HG03558 (cell line): Measurements from ENCODE around the gene ILK.

Experiments
- ATAC-seq: cut with Tn5 transposase; IDR thresholded peaks from one replicate; pipeline ENCODE4 v1.9.1; 2021; ENCODE audit warnings: moderate number of reproducible peaks; ENCODE audit not compliant: unreplicated experiment; ENCODE audit errors: extremely low read depth

Gene ILK

DNA sequence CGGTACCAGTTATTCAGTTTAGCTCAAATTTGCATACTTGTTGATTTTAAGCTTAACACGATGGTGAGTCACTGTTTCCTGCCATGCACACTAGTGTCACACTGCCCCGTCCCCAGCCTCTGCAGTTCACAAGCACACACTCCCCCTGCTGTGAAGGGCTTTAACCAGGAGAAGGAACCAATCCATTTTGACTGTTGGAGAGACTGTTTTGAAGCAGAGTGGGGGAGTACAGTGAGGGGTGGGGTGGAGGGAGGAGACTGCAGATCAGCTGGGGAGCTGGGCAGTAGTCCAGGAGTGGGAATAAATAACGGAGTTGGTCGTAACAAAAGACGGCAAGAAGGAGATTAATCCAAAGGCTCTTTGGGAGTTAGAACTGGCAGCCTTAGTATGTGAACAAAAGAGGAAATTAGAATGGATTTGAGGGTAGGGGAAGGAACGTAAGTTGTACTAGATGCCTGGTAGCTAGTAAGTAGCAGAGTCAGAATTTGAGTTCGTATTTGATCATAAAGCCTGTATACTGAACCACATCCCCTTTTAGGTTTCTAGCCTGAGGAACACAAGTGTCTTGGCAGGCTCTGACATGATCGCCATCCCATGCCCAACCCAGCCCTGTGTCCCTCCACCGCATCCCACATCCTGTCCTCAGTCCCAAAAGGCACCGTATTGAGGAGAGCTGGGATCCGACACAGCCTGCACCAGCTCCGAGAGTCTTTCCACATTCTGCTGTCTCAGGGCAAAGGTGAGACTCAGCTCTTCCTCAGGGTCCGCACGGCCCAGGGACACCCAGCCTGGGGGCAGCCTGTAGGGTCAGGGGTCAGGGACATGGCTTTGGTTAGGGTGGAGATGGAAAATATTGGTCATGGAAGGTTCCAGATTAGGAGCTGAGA lies 14.8 kb downstream of the ILK start:
- no peak for ATAC-seq

DNA sequence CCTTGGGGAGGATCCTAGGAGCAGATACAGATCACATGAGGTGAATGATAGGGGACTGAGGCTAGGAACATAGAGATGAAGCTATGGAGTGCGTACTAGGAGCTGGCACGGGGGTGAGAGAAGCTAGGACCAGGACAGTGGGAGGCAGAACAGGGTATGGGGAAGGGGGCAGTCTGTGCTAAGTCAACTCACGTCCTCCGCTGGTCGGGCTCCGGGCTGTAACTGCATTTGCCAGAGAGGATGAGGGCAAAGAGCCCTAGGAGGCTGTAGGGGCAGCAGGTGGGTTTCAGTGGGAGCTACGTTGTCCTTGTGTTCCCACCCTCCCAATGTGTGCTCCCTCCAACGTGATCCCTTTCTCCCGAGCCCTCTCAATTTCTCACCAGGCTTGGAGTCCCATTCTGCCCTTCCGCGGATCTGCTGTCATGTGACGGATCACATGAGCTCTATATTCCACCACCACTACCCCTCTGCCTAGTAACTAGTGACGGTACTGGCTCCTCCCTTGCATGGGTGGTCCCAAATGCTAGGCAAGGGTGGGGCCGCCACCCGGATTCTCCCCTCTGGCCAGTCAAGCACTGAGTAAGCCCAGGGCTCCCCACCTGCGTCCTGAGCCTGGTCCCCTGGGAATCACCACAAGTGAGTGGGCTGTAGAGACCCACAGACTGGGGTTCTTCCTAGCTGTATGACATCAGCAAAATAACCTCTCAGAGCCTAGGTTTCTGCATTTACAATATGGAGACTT lies 15.6 kb downstream of the ILK start, which contains the start of gene TPP1:
TPP1 (minus strand) TSS at position 419 of the 742 bp plus-strand sequence; CDS start at position 397, 22 bp downstream.
- peak; percentile 97 for ATAC-seq

DNA sequence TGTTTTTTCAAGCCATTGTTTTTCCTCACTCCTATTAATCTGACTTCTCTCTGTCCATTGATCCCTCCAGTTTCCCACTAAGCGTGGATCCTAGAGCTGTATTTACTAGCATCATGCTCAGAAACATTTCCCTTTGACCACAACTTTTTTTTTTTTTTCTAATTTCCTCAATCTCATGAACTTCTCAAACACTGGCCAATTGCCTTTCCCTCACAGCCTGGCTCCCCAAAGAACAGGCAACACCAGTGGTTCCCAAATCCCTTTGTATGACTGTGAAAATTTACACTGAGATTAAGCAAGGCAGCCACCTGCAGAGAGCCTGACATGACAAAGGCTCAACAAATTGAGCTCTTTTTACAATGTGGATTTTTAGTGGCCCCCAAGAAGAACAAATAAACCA lies 17.1 kb downstream of the ILK start:
- ATAC-seq = no peak

DNA sequence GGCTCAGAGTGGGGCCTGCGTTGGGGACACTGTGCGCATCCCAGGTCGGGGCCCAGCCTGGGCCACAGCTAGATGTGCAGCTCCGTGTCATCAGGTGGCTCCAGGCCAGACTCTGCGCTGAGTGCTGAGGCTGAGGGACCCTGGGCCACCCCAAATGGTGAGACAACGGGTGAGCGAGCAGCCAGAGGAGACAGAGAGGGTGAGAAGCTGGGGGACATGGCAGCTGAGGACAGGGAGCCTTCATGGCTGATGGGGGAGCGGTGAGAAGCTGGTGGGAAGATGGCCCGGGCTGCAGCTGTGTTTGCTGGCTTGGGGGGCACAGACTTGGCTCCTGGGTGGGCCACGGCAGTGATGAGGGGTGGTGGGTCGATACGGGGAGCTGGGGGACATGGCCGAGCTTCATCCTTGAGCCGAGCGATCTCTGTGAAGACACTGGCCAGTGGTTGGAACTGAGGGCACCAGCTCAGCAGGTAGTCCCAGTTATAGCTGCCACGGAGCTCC lies 18.2 kb downstream of the ILK start:
- no peak for ATAC-seq

DNA sequence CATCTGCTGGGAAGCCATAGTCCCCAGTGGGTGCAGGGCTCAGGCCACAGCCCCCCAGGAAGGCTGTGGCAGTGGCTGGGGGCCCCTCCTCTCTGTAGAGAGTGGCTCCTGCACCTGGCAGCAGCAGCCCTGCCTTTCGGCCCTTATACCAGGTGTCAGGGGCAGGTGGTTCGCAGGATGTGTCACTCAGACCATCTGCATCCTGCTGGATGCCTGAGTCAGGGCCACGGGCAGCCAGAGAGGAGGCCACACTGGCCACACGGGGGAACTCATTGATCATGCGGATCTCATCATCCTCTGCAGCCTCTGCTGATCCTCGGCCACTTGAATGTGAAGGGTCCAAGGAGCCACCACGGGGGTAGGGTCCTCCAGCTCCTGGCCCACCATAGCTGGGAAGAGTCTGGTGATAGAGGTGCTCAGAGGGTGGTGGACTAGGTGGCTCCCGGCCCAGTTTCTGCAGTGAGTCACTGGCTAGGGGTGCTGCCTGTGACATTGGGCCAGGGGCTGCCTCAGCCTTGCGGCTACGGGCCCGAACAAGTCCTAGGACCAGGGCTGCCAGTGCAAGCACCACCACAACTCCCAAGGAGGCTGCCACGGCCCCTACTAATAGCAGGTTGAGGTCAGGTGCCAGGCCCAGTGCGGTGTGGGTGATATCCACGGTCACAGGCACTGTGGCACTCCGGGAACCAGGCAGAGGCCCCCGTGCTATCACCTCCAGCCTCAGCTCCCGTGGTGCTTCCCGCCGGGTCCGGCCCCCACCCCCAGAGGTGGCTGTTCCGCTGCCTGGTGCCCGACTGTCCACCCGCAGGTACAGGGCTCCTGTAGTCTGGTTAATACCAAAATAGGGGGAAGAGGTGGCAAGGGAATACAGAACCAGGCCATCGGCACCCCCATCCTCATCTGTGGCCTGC lies 18.9 kb downstream of the ILK start:
- no peak for ATAC-seq

DNA sequence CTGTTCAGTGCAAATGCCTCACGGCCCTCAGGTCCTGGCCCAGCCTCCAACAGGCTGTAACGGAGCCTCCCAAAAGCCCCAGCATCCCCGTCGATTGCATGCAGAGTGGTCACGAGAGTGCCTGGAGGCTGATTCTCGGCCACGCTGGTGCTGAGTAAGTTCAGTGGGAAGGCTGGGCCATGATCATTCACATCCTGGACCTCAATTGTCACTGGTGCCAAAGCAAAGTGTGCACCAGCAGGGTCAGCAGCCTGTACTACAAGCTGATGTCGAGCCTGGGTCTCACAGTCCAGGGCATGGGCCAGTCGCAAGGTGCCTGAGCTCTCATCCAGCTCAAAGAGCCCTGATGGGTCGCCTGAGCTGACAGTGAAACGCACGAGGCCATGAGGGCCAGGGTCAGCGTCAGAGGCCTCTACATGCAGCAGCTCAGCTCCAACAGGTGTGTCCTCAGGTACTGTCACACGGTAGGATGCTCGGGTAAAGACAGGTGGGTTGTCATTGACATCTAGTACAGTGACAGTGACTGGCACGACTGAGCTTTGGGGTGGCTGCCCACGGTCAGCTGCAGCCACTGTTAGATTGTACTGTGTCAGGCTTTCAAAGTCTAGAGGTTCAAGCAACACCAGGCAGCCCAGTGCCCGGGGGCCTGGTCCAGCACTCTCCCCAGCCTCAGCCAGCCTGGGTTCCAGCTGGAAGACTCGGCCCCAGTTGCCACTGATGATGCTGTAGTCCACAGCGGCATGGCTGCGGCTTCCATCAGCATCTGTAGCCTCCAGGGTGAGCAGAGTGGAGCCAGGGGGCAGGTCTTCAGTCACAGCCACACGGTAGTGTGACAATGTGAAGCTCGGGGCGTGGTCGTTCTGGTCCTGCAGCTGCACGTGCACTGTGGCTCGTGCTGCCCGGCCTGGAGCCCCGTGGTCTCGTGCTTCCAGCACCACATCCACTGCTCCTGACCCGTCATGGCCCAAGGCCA lies 20.1 kb downstream of the ILK start:
- no peak for ATAC-seq

DNA sequence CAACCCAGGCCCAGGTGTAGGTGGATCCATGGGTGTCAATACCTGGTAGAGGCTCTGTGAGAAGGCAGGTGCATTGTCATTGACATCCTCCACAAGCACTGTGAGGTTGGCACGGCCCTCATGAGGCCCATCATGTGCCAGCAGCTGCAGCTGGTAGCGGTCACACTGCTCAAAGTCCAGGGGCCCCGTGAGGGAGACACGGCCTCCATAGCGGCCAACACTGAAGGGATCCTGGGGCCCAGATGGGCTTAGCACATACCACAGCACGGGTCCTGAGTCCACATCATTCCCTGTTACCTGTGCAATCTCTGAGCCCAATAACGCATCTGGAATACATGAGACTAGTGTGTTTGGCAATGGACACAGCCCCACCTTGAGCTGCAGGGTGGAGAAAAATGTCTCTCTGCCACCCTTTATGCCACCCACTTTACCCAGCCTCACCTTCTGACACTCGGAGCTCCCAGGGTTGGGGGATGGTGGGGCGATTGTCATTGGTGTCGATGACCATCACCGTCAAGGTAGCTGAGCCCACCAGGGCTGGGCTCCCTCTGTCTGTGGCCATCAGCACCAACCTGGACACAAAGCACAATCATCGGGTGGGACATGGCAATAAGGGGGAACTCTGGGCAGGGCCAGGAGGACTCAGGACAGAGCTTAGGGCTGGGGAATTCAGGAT lies 21.7 kb downstream of the ILK start:
- no peak for ATAC-seq

DNA sequence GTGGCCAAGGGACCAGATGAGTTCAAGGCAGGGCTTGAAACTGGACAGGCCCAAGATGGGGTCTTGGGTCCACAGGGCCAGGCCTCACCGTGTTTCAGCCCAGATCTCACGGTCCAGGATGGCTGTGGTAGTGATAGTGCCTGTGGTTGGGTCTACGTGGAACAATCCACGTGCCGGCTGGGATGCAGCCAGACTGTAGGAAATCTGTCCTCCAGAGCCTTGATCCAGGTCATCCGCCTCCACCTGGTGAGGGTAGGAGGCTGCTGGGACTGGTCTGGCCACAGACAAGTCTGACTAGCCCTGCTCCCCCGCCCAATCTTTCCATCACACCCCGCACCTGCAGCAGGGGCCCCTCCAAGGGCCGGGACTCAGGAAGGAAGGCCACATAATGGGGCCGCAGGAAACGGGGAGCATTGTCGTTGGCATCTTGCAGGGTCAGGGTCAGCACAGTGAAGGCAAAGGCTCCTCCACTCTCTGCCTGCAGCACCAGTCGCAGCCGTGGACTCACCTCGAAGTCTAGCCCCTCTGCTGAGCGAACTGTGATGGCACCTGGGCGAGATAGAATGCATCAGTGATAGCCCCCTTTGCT lies 22.4 kb downstream of the ILK start:
- ATAC-seq = no peak

DNA sequence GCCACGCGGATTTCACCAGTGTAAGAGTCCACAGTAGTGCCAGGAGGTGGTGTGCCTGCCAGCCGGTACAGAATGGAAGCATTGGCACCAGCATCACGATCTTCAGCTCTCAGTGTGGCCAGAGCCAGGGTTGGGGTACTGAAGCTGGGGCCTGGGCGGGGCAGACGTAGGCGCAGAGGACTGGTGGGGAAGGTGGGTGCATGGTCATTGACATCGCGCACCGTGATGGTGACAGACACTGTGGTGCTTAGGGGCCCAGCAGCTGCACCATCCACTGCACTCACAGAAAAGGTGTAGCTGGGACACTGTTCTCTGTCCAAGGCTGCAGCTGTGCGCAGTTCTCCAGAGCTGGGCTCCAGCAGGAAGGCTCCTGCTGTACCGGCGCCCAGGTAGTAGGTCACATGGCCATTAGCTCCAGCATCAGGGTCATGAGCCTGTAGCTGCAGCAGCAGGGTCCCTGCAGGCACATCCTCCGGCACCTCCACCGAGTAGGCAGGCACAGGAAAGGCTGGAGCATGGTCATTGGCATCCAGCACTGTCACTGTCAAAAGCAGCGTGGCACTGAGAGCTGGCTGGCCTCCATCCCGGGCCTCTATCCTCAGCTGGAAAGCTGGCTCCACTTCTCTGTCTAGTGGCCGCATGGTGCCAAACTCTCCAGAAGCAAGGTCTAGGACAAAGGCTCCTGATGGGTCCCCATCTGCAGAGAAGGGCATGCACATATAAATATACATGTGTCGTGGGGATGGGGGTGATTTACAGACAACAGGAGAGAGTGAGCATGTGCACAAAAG lies 23.6 kb downstream of the ILK start:
- ATAC-seq = no peak

DNA sequence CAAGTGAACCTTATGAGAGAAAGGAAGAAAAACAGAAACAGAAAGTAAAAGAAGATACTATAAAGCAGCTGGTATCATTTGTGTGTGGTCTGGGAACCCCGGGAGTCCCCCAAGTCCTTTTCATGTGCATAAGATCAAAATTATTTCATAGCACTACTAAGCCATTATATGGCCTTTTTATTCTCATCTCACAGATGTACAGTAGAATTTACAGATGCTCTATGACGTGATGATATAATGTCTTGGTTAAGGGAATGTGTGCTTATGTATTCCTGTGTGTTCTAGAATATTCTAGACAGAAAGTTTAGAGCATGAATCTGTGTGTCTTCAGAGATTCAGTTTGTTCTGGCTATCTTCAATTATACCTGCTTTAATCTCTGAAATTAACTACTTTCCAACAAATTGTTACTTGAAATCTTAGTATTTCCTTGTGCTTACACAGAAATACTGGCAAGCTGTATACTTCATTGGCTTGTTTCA lies 24.2 kb downstream of the ILK start:
- ATAC-seq = peak; percentile 78

DNA sequence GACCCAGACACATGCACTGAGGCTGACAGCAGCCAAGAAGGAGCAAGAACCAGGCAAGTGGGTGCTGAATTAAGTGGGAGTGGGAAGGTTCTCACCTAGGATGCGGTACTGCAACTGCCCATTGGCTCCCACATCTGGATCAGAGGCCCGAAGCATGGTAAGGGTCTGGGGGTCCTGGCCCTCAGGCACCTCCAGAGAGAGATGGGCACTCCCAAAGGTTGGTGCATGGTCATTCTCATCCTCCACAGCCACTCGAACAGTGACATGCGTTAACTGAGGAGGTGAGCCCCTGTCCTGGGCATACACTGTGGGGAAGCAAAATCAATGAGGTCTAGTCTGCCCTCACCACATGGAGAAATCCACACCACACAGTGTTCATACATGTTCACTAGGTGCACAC lies 25.0 kb downstream of the ILK start:
- ATAC-seq = no peak

DNA sequence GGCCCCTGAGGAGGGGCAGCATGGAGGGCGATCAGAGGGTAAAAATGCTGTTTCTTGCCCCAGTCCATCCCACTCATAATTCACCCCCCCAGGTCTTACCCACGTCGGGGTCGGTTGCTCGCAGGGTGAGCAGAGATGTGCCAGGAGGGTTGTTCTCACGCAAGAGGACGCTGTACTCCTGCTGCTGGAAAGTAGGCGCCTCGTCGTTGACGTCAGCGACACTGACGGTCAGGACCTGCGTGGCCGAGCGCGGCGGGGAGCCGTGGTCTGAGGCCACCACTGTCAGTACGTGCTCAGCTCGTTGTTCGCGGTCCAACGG lies 26.0 kb downstream of the ILK start:
- ATAC-seq = no peak

DNA sequence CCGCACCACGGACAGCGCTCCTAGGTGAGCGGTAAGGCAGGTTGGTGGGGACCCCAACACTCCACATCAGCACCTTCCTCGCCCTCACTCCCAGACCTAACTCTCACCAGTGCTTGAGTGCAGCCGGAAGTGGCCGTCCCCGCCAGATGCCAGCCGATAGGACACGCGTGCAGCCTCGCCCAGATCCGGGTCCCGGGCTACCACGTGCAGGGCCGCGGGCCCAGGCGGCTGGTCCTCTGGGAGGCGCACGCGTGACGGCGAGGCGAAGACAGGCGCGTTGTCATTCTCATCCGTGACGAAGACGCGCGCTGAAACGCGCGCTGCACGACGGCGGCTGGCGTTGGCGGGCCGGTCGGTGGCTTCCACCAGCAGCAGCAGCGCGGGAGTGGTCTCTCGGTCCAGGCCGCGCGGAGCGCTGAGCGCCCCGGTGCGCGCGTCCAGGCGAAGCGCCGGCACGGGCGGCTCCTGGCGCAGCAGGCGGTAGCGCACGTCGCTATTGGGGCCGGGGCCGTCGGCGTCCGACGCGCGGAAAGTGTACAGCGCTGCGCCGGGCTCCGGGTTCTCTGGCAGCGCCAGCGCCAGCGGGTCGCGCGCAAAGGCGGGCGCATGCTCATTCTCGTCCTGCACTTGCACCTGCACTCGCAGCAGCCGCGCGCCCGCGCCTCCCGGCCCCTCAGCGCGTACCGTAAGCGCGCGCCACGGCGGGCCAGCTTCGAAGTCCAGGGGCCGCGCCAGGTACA lies 26.5 kb downstream of the ILK start:
- no peak for ATAC-seq

DNA sequence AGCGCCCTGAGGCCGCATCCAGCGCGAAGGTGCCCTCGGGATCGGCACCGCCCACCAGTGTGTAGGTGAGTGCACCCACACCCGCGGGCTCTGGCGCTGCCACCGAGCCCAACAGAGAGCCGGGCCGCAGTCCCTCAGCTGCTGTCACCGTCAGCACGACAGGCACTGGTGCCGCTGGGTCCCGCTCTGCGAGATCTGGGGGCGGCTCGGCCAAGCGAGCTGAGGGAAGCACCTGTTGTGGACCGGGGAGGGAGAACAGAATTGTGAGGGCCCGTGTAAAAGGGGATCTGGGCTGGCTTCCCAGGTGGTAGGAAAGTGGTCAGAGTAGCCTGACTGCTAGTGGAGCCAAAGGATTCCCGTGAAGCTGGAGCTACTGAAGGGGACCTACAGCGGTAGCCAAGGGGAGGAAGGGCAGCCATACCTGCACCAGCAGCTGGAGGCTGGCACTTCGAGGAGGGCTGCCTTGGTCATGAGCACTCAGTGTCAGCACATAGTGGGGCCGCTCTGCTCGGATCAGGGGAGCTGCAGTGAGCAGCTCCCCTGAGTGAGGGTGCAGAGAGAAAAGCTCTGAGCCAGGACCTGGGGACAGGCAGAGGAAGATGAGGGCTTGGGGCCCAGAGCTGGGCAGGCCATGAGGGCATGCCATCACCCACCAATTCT lies 27.2 kb downstream of the ILK start:
- no peak for ATAC-seq

DNA sequence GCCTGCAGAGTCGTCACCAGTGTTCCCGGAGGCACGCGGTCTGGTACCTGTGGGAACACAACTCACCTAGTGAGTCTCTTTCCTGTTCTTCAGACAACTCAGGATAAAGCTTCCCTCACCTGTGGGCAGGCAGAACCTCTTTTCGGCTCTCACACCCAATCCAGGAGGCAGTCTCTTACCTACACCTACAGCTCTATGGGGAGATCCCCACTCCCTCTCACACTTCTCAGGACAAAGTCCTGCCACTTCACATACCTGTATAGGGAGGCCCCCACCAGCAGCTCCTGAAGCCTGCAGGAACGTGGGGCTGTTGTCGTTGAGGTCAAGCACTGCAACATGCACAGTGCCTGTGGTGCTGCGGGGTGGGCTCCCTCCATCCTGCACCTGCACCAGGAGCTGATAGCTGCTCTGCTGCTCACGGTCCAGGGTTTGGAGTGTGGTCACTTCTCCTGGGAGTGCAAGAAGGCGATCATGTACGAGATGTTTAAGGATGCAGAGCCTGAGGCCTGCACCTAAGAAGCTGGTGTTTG lies 27.9 kb downstream of the ILK start:
- ATAC-seq = no peak
